Measurements from ENCODE around the gene EIF3D.
A peak's percentile ranks its signal among the peaks of the same experiment; 100 is the strongest.

Gene EIF3D

DNA sequence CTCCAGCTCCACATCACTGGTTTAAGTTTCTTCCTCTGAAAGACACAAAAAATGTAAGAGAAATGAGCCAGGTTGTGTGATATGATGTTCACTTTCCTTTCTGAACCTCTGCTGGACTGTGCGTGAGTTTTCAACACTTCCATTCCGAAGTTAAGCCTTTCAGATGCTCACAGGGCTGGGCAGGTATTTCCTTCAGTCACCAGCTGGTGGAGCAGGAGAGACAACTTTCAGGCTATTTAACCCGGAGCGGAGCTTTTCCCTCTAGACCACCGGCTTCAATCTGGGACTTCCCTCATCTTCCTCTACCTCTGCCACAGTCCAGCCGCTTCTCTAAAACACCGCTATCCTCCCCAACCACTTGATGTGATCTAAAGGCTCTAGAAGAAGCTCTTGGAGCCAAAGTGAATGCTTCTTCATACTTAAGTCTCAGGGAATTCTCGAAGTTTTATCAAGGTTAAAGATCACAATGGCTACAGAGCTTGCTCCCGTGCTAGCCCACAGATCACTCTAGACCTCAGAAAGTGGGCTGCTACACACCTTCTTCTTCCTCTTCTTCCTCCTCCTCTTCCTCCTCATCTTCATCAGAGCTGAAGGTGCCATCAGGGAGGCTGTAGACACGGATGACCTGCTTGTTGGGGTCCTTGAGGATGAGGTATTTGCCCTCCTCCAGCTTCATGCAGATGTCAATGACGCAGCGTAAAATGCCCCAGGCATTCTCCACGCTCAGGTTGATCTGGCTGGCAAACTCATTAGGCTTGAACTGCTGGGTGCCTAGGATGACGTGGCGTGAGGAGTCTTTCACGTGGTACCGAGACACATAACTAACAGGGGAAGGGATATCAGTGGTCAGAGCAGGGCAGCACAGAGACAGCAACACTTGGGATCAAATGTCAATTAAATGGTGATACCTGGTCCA is 17.7 kb downstream of the EIF3D start:
- peak overlapping the region; percentile 4 for H3K27ac Mint-ChIP-seq
- peaks cover 4% of the 10 kb centered on the region for H3K9me3 Mint-ChIP-seq
- H3K27me3 Mint-ChIP-seq (ENCODE audit: low read depth, poor library complexity): peaks cover 9% of the 10 kb centered on the region
- H3K4me1 Mint-ChIP-seq: peaks cover 5% of the 10 kb centered on the region
- TF ChIP-seq, protein P1, sequence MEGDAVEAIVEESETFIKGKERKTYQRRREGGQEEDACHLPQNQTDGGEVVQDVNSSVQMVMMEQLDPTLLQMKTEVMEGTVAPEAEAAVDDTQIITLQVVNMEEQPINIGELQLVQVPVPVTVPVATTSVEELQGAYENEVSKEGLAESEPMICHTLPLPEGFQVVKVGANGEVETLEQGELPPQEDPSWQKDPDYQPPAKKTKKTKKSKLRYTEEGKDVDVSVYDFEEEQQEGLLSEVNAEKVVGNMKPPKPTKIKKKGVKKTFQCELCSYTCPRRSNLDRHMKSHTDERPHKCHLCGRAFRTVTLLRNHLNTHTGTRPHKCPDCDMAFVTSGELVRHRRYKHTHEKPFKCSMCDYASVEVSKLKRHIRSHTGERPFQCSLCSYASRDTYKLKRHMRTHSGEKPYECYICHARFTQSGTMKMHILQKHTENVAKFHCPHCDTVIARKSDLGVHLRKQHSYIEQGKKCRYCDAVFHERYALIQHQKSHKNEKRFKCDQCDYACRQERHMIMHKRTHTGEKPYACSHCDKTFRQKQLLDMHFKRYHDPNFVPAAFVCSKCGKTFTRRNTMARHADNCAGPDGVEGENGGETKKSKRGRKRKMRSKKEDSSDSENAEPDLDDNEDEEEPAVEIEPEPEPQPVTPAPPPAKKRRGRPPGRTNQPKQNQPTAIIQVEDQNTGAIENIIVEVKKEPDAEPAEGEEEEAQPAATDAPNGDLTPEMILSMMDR (IDR thresholded peaks at IDR 0.05): peak; percentile 56
- H3K4me3 Mint-ChIP-seq: no peak overlapping the region
- DNase-seq: peak; percentile 54
- H3K36me3 Mint-ChIP-seq (ENCODE audit: low read depth): peaks cover 58% of the 10 kb centered on the region

DNA sequence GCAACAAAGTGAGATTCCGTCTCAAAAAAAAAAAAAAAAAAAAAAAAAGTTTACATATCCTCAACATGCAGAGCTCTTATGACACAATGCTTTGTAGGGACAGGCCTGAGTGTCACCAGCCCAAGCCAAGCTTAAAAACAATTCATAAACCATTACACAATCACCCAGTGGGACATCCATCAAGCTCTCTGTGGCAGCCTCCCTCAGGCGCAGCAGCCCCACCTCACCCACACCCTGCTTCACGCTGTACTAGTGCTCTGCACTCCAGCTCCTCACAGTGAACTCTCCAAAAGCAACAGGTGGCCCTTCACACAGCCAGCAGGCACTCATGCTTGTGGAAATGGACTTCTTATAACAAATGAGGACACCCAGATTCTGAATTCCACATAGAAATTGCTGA is 18.6 kb downstream of the EIF3D start:
- DNase-seq: no peak
- peaks cover 5% of the 10 kb centered on the region for H3K4me1 Mint-ChIP-seq

DNA sequence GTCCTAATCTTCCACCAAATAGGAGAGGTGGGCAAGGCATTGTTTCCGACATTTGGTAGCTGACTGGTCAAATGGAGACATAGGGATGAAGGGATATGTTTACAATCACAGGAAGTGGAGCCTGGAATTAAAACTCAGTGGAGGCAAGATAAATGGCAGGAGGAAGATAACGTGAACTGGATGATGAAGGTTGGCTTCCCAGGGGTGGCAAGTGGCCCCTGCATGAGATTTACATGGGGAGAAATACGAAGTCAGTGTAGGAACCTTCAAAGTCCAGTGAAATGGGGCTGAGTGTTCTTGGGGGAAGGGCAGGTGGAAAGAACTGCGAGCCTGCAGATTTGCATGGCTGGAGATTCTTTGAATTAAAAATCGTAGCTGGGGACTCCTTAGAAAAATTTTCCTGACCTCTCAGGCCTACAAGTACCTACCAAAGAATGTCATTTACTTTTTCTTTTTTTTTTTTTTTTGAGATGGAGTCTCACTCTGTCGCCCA is 21.4 kb downstream of the EIF3D start:
- DNase-seq: no peak
- peaks cover 17% of the 10 kb centered on the region for H3K4me1 Mint-ChIP-seq
- H3K36me3 Mint-ChIP-seq (ENCODE audit: low read depth): peaks cover 42% of the 10 kb centered on the region
- no peak overlapping the region for H3K27ac Mint-ChIP-seq
- TF ChIP-seq, protein P1 (IDR thresholded peaks at IDR 0.05): no peak
- peaks cover 4% of the 10 kb centered on the region for H3K9me3 Mint-ChIP-seq
- peak overlapping the region; percentile 63 for H3K4me3 Mint-ChIP-seq
- peaks cover 9% of the 10 kb centered on the region for H3K27me3 Mint-ChIP-seq (ENCODE audit: low read depth, poor library complexity)

More for the DNA sequence above, 18.6 kb downstream of the EIF3D start:
- TF ChIP-seq, protein P1 (IDR thresholded peaks at IDR 0.05): no peak
- H3K27me3 Mint-ChIP-seq (ENCODE audit: low read depth, poor library complexity): peaks cover 9% of the 10 kb centered on the region
- no peak overlapping the region for H3K27ac Mint-ChIP-seq
- peaks cover 4% of the 10 kb centered on the region for H3K9me3 Mint-ChIP-seq
- peaks cover 50% of the 10 kb centered on the region for H3K36me3 Mint-ChIP-seq (ENCODE audit: low read depth)
- H3K4me3 Mint-ChIP-seq: no peak overlapping the region

DNA sequence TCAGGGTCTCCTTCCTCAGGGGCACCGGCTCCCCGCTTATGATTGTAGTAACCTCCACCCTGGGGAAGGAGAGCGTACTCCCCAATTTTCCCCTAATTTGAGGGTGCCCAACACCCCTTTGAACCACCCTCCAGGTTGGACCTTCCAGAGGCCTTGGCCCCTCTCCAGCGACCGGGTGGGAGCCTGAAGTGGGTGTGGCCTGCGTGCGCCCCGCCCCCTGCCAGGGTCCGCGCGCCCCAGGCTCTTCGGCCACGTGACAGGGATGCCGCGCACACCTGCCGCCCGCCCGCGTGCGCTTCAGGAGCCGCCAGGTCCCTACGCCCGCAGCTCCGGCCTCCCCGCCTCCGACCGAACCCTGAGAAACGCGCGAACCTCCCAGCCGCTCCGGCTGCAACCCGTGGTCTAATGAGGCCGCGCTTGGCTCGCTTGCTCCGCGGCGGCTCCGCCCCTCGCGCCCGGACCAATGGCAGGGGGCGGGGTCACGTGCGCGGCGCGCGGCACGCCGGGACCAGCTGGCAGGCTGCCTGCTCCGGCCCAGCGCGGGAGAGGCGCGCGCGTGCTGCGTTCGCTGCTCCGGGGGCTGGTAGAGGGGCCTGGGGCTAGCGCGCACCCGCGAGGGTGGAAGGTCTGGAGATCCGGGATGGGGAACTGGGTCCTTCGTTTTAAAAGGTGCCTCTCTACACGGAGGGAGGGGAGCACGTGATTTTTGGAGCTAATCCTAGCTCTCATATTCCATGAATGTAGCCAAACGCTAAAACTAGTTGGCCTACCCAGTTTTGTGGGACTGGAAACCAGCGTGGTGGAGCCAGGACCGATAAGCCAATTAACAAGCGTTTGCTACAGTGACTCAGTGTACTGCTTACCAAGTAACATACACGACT is 22.1 kb downstream of the EIF3D start, which contains the start of gene FOXRED2:
TSS of gene FOXRED2 (minus strand) at position 404 of the 881 bp plus-strand sequence. CDS start 618 bp downstream, outside the sequence.
- DNase-seq: peak; percentile 87
- peaks cover 17% of the 10 kb centered on the region for H3K4me1 Mint-ChIP-seq
- peaks cover 9% of the 10 kb centered on the region for H3K27me3 Mint-ChIP-seq (ENCODE audit: low read depth, poor library complexity)
- peak within 1 kb of the TSS; percentile 63 for H3K4me3 Mint-ChIP-seq
- no peak within 1 kb of the TSS for H3K27ac Mint-ChIP-seq
- TF ChIP-seq, protein P1 (IDR thresholded peaks at IDR 0.05): no peak
- peaks cover 36% of the 10 kb centered on the region for H3K36me3 Mint-ChIP-seq (ENCODE audit: low read depth)
- H3K9me3 Mint-ChIP-seq: peaks cover 4% of the 10 kb centered on the region

DNA sequence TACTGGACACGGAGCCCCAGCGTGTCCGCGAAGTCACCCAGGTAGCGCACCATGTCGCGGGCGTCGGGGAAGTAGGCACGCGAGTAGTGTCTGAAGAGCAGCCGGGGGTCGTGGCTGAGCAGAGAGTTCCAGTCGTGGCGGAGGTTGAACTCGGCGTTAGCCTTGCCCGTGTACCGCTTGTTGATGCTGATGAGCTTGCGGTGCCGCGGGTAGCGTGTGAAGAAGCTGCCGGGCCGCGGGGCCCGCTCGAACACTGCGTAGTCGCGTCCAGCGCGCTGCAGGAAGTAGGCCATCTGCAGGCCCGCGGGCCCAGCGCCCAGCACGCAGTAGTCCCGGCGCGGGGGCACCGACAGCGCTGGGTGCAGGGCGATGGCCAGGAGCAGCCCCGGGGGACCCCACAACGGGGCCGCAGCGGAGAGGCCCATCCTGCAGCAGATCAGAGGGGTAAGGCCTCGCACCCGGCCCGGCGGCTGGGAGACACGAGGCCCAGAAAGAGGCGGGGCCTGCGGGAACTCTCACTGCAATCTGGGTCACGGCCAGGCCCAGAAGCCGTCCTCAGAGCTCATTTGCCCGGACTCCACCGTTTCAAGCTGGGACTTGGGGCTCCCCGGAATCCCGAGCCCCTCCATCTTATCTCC is 22.8 kb downstream of the EIF3D start:
- Mint-ChIP-seq H3K4me3 (peak overlapping the region; percentile 56), H3K27ac (no peak overlapping the region), H3K27me3 (ENCODE audit: low read depth, poor library complexity) (peaks cover 9% of the 10 kb centered on the region)

More for the DNA sequence above, 22.8 kb downstream of the EIF3D start:
- TF ChIP-seq, protein P1 (IDR thresholded peaks at IDR 0.05): no peak
- H3K9me3 Mint-ChIP-seq: peaks cover 4% of the 10 kb centered on the region
- no peak for DNase-seq
- peaks cover 30% of the 10 kb centered on the region for H3K36me3 Mint-ChIP-seq (ENCODE audit: low read depth)
- H3K4me1 Mint-ChIP-seq: peaks cover 17% of the 10 kb centered on the region
